GM18861 (cell line): ENCODE data around the gene UBXN6.

Experiments
- ATAC-seq: cut with Tn5 transposase; IDR thresholded peaks from one replicate; pipeline ENCODE4 v1.9.1; 2021; ENCODE audit not compliant: unreplicated experiment

UBXN6 gene

DNA sequence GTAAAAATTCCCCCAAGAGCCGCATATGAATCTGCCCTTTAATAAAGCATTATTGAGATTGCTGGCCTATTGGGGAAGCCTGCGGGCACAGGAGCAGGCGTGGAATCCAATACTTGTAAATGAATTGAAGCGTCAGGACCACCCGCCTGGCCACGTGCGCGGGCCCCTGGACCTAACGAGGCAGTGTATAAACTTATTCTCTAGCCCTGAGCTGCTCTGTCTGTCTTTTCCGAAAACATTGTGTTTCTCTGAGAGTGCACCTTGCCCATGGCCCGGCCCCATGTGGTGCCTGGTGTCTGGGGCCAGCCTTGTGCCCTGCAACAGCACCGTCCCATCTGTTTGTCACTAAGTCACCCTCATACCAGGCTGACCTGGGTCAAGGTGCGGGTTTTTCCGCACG, 14.4 kb downstream of the UBXN6 start:
- no peak for ATAC-seq

DNA sequence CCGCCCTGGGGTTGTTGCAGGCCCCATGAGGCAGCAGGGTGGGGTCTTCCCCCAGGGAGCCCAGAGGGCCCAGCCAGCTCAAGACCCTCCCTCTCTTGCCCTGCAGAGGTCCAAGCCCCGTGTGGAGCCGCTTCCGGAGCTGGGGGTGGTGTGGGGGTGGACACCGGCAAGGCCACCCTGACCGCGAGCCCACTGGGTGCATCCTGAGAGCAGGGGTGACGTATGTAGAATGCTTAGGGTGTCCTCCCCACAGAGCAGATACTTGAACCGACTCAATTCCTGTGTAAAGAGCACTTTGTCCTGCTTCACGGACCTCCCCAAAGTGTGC, 14.8 kb downstream of the UBXN6 start:
- ATAC-seq: no peak

DNA sequence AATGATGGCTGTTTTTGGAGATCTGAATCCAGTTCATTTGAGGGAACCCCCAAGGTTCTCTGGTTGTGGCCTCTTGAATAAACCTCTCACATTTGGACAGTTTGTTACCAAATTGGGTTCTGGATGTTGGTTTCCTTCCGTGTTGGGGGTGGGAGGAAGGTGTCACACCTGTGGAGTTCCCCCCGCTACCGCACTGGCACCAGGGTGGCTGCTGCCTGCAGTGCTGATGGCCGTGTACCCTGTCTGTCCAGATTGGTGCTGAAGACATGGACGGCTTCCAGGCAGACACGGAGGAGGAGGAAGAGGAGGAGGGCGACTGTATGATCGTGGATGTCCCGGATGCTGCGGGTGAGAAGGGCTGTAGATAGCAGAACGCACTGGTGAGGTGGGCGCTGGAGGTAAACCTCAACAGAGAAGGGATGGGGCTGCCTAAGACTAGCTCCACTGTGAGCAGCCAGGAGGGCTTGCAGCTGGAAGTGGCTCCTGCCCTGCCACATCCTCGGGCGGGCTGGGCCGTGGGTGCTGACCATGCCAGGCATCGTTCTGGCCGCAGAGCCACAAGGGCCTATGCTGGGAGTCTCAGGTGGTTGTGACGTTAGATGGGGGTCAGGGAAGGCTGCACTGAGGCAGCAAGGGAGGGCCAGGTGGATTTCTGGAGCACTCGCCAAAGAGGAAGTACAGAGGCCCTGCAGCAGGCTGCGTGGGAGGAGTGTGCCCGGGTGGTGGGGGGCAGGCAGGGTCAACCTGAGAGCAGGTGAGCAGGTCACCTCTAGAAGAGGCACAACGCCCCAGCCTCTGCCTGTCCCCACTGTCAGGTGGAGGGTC, 15.4 kb downstream of the UBXN6 start:
- no peak for ATAC-seq

DNA sequence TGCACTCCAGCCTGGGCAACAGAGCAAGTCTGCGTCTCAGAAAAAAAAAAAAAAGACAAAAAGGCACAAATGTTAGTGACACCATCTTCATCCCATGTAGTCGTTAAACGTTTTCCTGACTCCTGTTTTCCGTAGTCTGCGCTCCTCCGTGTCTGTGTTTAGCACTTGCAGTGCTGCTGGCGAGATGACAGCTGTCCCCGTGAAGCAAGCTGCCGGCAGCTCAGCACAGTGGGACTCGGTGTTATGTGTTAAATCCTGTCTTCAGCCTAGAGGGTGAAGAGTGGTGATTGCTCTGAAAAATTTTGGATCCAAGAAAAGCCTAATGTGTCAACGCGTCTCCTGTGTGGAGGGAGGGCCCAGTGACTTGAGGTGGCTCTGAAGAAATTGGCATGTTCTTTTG, 18.4 kb downstream of the UBXN6 start:
- no peak for ATAC-seq

DNA sequence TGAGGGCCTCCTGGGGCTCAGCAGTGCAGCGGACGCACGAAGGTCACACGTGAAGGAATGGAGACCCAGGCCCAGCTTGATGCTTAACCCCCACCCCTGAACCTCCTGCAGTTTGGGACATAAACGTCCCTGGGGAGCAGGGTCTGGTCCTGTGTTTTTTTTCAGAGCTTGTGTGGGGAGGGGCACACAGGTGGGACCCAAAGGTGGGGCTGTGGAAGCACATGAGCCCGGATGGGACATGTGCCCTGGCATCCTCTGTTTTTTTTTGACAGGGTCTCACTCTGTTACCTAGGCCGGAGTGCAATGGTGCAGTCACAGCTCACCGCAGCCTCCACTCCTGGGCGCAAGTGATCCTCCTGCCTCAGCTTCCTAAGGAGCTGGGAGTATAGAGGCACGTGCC, 20.5 kb downstream of the UBXN6 start:
- ATAC-seq: no peak

DNA sequence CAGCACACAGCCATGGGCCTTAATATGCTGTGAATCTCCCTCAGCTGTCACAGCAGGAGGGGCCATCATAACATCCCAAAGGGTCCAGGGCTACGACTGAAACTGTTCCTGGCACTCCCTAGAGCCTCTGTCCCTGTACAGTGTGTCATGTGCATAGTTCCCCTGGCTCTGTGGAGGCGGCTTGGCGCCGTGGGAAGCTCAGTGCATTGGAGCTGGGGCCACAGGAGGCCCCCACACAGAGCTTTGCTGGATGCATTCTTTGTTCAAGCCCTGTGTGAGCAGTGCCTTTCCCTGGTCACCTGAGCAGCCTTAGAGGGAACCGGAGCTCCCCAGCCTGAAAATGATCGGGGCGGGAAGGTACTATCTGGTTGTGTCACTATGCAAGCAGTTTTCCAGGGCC, 21.4 kb downstream of the UBXN6 start:
- ATAC-seq: no peak

DNA sequence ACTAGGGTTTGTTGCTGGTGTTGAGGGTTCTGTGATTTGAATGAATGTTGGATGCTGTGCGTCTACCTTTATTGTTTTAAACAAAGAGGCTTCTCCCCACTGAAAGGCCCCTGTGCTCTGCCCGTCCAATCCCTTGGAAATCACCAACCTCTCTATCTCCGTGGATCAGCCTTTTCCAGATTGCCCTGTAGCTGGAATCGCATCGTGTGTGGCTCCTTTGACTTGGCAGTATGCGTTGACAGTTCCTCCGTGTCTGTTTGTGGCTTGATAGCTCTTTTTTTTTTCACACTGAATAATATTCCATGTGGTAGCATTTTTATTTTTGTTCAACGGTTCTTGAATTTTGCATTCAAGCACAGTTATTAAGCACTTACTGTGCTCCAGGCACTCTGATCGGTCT, 23.2 kb downstream of the UBXN6 start:
- ATAC-seq: no peak

DNA sequence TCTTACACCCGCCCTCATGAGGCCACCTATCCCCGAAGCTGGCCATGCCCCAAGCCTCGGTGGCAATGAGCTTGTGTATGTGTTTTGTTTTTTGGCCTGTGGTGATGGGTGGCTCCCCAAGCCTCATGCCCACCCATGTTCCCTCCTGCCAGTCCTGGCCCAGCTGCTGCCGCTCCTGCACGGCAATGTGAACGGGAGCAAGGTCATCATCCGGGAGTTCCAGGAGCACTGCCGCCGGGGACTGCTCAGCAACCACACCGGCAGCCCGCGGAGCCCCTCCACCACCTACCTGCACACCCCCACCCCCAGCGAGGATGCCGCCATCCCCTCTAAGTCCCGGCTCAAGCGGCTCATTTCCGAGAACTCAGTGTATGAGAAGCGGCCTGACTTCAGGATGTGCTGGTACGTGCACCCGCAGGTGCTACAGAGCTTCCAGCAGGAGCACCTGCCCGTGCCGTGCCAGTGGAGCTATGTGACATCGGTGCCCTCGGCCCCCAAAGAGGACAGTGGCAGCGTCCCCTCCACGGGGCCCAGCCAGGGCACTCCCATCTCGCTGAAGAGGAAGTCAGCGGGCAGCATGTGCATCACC, 24.6 kb downstream of the UBXN6 start:
- ATAC-seq: no peak

DNA sequence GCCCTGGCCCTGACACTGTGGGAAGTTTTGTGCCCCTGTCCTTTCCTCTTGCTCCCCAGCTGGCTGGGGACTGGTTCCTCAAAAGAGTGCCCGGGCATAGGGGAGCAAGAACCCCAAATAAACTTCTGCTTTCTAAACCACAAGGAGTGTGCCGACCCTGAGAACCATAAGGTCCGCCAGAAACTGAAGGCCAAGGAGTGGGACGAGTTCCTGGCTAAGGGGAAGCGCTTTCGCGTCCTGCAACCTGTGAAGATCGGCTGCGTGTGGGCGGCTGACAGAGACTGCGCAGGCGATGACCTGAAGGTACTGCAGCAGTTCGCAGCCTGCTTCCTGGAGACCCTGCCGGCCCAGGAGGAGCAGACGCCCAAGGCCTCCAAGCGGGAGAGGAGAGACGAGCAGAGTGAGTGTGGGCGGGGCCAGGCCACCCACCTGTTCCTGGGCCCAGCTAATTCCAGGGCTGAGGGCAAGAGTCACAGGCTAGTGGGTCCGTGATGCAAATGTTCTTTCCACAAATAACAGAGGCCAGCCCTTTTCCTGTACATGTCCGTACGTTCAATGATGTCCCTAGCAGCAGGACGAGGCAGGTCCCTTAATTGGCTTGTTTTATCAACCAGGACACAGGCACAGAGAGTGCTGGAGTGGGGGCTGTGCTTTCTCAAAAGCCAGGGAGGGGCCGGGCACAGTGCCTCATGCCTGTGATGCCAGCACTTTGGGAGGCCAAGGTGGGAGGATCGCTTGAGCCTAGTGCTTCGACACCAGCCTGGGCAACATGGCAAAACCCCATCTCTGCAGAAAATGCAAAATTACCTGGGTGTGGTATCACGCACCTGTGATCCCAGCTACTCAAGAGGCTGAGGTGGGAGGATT, 25.6 kb downstream of the UBXN6 start:
- no peak for ATAC-seq

DNA sequence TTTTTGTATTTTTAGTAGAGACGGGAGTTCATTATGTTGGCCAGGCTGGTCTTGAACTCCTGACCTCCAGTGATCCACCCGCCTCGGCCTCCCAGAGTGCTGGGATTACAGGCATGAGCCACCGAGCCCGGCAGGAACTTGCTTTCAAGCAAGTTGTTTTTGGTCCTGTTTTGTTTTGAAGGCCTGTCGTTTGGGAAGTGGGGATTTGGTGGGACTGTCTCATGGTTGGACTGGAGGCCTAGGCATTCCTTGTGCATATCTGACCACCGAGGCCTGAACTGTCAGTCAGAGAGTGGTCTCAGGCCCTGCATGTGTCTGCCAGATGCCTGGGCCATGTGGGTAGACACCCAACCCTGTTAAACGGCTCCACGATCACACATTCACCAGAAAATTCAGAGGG, 26.3 kb downstream of the UBXN6 start:
- no peak for ATAC-seq

DNA sequence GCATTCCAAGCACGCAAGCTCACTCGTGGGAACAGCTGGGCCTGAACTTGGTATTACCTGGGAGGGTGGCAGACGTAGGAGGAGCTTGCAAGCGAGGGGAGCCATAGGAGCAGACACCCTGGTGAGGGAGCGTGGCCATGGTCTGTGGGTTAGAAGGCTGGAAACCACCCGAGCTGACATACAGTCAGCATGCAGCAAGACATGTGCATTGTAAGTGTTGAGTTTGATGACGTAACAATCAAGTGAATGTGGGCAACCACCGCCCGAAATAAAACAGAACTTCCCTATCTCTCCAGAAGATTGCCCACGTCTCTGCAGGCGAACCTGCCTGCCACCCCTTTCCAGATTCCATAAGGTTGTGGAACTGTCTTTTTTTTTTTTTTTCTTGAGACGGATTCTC, 26.8 kb downstream of the UBXN6 start:
- ATAC-seq: no peak

DNA sequence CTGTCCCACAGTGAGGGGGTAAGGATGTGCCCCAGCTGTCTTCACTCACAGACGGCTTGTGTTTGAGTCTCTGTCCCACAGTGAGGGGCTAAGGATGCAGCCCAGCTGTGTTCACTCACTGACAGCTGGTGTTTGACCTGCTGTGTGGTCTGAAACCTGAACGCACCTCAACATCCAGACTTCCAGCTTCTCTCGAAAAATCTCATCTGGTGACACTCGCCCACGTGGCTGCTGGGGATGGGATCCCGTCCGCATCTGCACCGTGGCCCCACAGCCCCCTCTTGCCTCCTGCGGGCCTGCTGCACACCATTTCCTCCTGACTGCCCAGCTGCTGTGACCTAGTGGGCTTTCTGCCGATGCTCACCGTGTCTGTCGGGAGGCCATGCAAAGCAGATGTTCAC, 27.8 kb downstream of the UBXN6 start:
- no peak for ATAC-seq

DNA sequence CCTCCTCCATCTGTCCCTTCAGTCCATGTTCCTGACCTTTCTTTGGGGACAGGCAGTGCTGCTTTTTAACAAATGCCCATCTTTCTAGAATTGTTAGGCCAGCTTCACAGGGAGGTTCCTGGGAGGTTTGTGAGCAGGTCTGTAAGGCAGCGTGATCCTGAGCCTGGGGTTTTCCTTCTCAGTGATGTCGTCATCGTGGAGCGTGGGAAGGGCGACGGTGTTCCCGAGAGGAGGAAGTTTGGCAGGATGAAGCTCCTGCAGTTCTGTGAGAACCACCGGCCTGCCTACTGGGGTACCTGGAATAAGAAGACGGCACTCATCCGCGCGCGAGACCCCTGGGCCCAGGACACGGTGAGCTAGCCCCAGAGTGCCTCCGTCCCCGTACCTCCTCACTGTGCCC, 28.3 kb downstream of the UBXN6 start:
- ATAC-seq: no peak

DNA sequence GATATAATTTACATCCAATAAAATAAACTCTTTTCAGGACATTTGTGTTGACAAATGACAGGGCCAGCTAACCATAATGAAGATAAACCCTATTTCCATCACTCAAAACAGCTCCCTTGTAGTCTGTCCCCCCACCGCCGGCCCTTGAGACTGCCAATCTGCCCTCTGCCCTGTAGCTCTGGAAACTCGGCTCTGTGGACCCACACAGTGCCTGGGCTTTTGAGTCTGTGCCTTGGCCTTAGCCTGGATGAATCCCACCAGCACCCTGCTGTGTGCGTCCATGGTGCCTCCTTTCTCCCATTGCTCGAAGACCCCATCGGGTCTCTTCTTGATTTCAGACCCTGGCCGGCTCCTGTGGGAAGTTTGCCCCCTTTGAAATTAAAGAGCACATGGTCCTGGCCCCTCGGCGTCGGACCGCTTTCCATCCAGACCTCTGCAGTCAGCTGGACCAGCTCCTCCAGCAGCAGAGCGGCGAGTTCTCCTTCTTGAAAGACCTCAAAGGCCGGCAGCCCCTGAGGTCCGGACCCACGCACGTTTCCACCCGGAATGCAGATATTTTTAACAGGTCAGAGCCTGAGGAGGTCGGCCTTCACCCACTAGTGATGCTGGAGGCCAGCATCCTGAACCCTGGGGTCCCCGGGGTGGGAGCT, 29.1 kb downstream of the UBXN6 start:
- ATAC-seq: no peak

DNA sequence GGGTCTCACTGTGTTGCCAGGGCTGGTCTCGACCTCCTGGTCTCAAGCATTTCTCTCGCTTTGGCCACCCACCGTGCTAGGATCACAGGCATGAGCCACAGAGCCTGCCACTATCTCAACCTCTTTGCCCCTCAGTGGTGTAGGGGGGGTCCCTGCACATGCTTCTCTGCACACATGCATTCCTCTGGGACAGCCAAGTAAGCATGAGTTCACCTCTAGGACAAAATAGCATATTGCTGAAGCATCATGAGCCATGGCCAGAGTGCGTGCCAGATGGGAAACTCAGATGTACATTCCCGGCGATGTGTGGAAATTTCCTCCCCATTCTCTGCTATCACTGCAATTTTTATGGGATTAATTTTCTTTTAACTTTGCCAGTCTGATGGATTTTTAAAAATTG, 32.1 kb downstream of the UBXN6 start:
- no peak for ATAC-seq

DNA sequence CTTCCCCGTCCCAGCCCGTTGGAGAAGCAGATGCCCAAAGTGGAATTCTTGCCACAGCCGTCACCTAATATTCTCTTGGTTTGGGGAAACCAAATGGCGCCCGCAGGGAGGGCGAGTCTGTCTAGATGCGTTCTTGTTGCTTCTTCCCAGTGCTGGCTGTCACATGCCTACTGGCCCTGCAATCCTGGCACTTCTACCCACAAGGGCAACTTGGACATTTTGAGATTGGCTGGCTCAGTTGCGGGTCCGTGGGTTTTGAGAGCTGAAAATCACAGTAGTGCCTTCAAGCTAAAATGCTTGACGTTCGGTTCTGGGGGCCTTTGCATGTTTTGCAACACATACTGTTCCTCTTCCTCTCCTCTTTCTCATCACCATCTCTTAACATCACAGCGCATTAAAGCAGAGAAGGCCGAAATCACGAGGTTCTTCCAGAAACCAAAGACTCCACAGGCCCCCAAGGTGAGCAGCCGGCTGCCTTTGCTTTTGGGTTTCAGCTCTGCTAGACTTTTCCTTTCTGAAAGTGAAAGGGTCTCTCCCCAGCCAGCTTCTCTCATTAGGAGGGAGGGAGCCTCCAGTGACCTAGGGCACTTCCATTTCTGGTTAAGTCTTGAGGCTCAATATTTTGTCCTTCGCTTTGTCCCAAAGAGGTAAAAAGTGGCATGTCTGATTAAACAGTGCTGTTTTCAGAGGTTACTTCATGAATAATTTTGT, 34.0 kb downstream of the UBXN6 start:
- no peak for ATAC-seq

DNA sequence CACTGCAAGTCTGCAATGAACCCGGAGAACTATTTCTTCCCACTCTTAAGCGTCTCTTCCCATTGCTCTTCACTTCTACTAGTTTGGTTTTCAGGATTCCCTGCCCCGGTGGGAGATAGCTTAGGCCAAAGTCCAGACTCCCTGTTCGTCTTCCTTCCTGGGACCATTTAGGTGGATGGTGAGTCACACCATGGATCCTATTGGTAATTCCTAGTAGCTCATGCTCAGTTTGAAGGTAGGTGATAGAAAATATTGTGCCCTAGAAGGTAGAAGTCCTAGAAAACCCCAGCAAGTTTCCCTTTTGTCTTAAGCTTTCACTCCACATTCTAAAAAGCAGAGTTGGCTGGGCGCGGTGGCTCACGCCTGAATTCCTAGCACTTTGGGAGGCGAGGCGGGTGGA, 41.3 kb downstream of the UBXN6 start:
- no peak for ATAC-seq

DNA sequence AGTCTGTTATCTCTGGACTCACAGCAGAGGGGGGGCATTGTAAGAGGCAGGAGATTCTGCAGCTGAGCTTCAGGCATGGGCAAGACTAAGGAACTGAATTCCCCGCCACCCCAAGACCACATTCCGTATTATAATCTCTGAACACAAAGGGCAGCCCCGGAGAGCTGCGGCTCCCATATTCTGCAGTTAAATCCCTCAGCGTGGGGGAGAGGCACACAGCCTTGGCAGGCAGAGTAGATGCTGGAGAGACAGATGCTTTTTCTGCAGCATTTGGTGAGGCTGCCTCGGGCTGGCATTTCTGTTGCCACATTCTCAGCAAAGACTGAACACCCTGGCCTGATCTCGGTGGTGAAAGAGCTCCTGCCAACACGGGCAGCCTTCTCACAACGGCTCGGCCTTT, 42.2 kb downstream of the UBXN6 start:
- ATAC-seq: no peak

DNA sequence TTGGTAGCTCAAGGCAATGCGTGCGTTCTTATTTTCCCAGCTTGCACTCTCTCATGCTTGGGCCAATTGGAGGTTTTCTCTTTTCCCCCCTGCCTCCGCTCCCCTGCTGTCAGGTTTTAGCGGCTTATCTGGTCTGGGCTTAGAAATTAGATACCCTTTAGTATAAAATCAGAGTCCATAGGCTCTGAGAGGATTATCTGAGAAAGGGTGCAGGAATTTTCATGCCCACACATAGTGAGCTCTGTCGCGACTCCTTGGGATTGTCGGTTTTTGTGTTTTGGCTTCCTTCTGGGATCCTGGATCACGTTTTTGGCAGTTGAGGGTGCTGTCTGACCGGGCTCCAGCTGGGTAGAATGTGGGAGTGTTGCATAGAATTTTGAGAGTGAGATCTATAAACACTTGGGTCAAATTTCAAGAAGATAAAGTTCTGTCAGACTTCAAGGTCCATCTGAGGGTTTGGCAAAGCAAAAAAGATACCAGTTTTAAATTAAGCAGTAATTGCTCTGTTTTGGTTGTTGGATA, 42.7 kb downstream of the UBXN6 start:
- ATAC-seq: no peak

DNA sequence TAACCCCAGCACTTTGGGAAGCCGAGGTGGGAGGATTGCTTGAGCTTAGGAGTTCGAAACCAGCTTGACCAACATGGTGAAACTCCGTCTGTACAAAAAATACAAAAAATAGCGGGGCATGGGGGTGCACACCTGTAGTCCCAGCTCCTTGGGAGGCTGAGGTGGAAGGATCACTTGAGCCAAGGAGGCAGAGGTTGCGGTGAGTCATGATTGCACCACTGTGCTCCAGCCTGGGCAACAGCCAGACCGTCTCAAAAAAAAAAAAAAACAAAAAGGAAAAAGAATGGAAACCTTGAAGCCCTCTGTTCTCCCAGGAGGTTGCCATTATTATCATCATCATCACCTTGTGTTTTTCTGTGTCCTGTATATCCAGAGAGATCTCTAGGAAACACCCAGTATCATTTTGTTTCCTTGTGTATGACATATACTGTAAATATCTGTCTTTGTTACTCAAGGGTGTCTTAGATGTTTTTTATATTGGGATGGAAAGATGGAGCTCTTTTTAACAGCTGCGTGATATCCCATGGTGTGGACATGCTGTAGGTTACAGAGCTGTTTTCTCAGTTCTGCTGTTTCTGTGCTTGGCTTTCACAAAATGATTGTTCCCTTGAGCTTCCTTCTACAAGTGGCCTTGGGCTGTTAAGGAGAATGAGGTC, 43.3 kb downstream of the UBXN6 start:
- no peak for ATAC-seq
